GM23338 (cell line): ENCODE measurements around the gene B4GAT1. TPM values are rescaled to one million over a fixed set of nuclear protein-coding genes. Genes with fewer than 3 reads are reported as not detected.

Source experiments
- ATAC-seq: fragments of 200-7000 bp; cut with Tn5 transposase; 3 replicates; pipeline ENCODE4 v1.9.1; 2020
- DNase-seq: peaks from one replicate; pipeline ENCODE4 v3.0.0-alpha.2; 2015; ENCODE audit warnings: low spot score
- H2AFZ ChIP-seq: fragments of 200-600 bp; sonication (generic); 2 replicates; pipeline ENCODE4 v1.8.0; 2016; ENCODE audit warnings: antibody characterized with exemption, mild to moderate bottlenecking, moderate library complexity
- H3F3A ChIP-seq: fragments of 200-600 bp; sonication (generic); replicated peaks from 2 replicates; pipeline ENCODE4 v1.8.0; 2017; ENCODE audit warnings: antibody characterized with exemption, mixed run types, low read depth
- H3K27ac ChIP-seq: fragments of 200-600 bp; sonication (generic); 2 replicates; pipeline ENCODE4 v1.6.1; 2016; ENCODE audit warnings: low read depth
- H3K27me3 ChIP-seq: fragments of 200-600 bp; sonication (generic); 2 replicates; pipeline ENCODE4 v1.8.0; 2016; ENCODE audit warnings: mild to moderate bottlenecking, mixed run types, moderate library complexity; ENCODE audit not compliant: insufficient read depth
- H3K36me3 ChIP-seq: fragments of 200-600 bp; sonication (generic); 2 replicates; pipeline ENCODE4 v1.8.0; 2016; ENCODE audit warnings: mild to moderate bottlenecking; ENCODE audit not compliant: insufficient read depth
- H3K4me1 ChIP-seq: fragments of 200-600 bp; sonication (generic); 2 replicates; pipeline ENCODE4 v1.8.0; 2016; ENCODE audit warnings: mild to moderate bottlenecking, moderate library complexity; ENCODE audit not compliant: insufficient read depth
- H3K4me2 ChIP-seq: fragments of 200-600 bp; sonication (generic); 2 replicates; pipeline ENCODE4 v1.7.1; 2017; ENCODE audit warnings: mixed run types
- H3K4me3 ChIP-seq: fragments of 200-600 bp; sonication (generic); 2 replicates; pipeline ENCODE4 v1.6.1; 2016; ENCODE audit warnings: mixed run types
- H3K79me2 ChIP-seq: fragments of 200-600 bp; sonication (generic); replicated peaks from 2 replicates; pipeline ENCODE4 v1.8.0; 2017; ENCODE audit warnings: mild to moderate bottlenecking; ENCODE audit not compliant: insufficient read depth
- H3K9me2 ChIP-seq: fragments of 200-600 bp; sonication (generic); 2 replicates; pipeline ENCODE4 v1.8.0; 2017; ENCODE audit not compliant: insufficient read depth
- H4K20me1 ChIP-seq: fragments of 200-600 bp; sonication (generic); replicated peaks from 2 replicates; pipeline ENCODE4 v1.8.0; 2017; ENCODE audit warnings: mild to moderate bottlenecking; ENCODE audit not compliant: insufficient read depth
- H3K27ac Mint-ChIP-seq: 2 replicates; pipeline ENCODE4 v1.8.0; 2020; ENCODE audit warnings: inconsistent platforms, mild to moderate bottlenecking, moderate library complexity, mixed read lengths
- H3K27me3 Mint-ChIP-seq: 3 replicates; pipeline ENCODE4 v1.8.0; 2022; ENCODE audit warnings: low read depth, mild to moderate bottlenecking, moderate library complexity, mixed read lengths, inconsistent platforms; ENCODE audit not compliant: insufficient read depth, poor library complexity
- H3K36me3 Mint-ChIP-seq: 3 replicates; pipeline ENCODE4 v1.8.0; 2021; ENCODE audit warnings: low read depth, mild to moderate bottlenecking, inconsistent platforms, moderate library complexity, mixed read lengths
- H3K4me1 Mint-ChIP-seq: 3 replicates; pipeline ENCODE4 v1.8.0; 2020; ENCODE audit warnings: mild to moderate bottlenecking, inconsistent platforms, mixed read lengths
- H3K4me3 Mint-ChIP-seq: 3 replicates; pipeline ENCODE4 v1.8.0; 2021; ENCODE audit warnings: moderate library complexity, mild to moderate bottlenecking, inconsistent platforms, mixed read lengths
- H3K9me3 Mint-ChIP-seq: 3 replicates; pipeline ENCODE4 v1.8.0; 2020; ENCODE audit warnings: moderate library complexity, mild to moderate bottlenecking, inconsistent platforms, mixed read lengths
- POLR2AphosphoS5 ChIP-seq: IDR thresholded peaks from 2 replicates; pipeline ENCODE4 v1.6.1; 2016; ENCODE audit warnings: antibody characterized with exemption, low read depth
- REST ChIP-seq: IDR thresholded peaks from one replicate; pipeline ENCODE4 v1.6.1; 2018; ENCODE audit warnings: antibody characterized with exemption; ENCODE audit not compliant: unreplicated experiment
- ZNF331 ChIP-seq: fragments of 250-450 bp; sonication (Bioruptor Pico); IDR thresholded peaks from 2 replicates; pipeline ENCODE4 v1.5.0; 2020; ENCODE audit warnings: low read depth, mild to moderate bottlenecking, moderate library complexity
- polyA plus RNA-seq: library from polyadenylated mRNA; unstranded; fragments of >200 nt; fragmentation: Nextera tagmentation; extraction: Ambion mirVana; gene quantifications from 2 replicates; pipeline ENCODE4 v1.2.1, GENCODE V29; 2016
- small RNA-seq: library from RNA; depleted of rRNA; stranded (forward); fragments of <200 nt; gene quantifications from one replicate; pipeline ENCODE3, GENCODE V24; 2014; ENCODE audit warnings: low replicate concordance
- total RNA-seq: library from RNA; depleted of rRNA; stranded (reverse); fragments of >200 nt; shearing (Covaris generic); gene quantifications from 2 replicates; pipeline ENCODE4 v1.2.3, GENCODE V29; 2014; rRNA removed

The B4GAT1 gene
- total and polyA plus RNA-seq, 2 experiments from 2014 or later, result 23.5 to 41.9 TPM

GRCh38 chr11:66297610-66298009, 49.8 kb downstream of the B4GAT1 start:
- ATAC-seq, result peak; percentile 17; the same call in 1 of the 3 replicates

More at GRCh38 chr11:66297610-66298009, 49.8 kb downstream of the B4GAT1 start:
- no peak overlapping the region for H3K4me3 ChIP-seq
- TF ChIP-seq POLR2AphosphoS5, result no peak
- TF ChIP-seq REST, result no peak
- TF ChIP-seq ZNF331 (CRISPR knock-in tag), result no peak
- DNase-seq, result no peak
- Mint-ChIP-seq H3K36me3 (no peaks in the 10 kb centered on the region; the same call in 2 of the 3 replicates), H3K4me1 (peaks cover 14% of the 10 kb centered on the region), H3K9me3 (no peaks in the 10 kb centered on the region), H3K27me3 (peaks cover 8% of the 10 kb centered on the region), H3K4me3 (no peak overlapping the region; the same call in 2 of the 3 replicates), H3K27ac (no peak overlapping the region)
- no peak overlapping the region for H3K4me2 ChIP-seq
- H3K27me3 ChIP-seq, result peaks cover 5% of the 10 kb centered on the region; the same call in 1 of the 2 replicates
- no peaks in the 10 kb centered on the region for H3F3A ChIP-seq
- H3K4me1 ChIP-seq, result no peaks in the 10 kb centered on the region
- no peaks in the 10 kb centered on the region for H3K36me3 ChIP-seq
- H3K79me2 ChIP-seq, result no peaks in the 10 kb centered on the region
- H3K27ac ChIP-seq, result no peak overlapping the region
- H4K20me1 ChIP-seq, result no peaks in the 10 kb centered on the region
- H3K9me2 ChIP-seq, result no peaks in the 10 kb centered on the region
- H2AFZ ChIP-seq, result no peak overlapping the region

Small RNAs within 50 kb of the gene (small RNA-seq; reads per million reads assigned to genes)
- gene RF00017 (not detected), gene RNU1-84P (not detected)

Other genes starting within 250 kb of the B4GAT1 start
- gene KLC2, start 89.9 kb downstream of the B4GAT1 start, total RNA-seq, result 31.1 and 40.4 TPM in 2 replicates
- 17.8 and 18.3 TPM in 2 replicates for gene KLC2, start 89.9 kb downstream of the B4GAT1 start, polyA plus RNA-seq
- 92.7 and 99.6 TPM in 2 replicates for gene RAB1B, start 79.0 kb downstream of the B4GAT1 start, total RNA-seq
- 30.3 and 30.5 TPM in 2 replicates for gene RAB1B, start 79.0 kb downstream of the B4GAT1 start, polyA plus RNA-seq
- 9.2 and 10.8 TPM in 2 replicates for gene CNIH2, start 69.5 kb downstream of the B4GAT1 start, total RNA-seq
- gene CNIH2, start 69.5 kb downstream of the B4GAT1 start, polyA plus RNA-seq, result 4.3 and 7.9 TPM in 2 replicates
- gene YIF1A, start 58.5 kb downstream of the B4GAT1 start, total RNA-seq, result 75.0 and 87.0 TPM in 2 replicates
- gene YIF1A, start 58.5 kb downstream of the B4GAT1 start, polyA plus RNA-seq, result 71.5 and 75.6 TPM in 2 replicates
- gene TMEM151A, start 55.7 kb downstream of the B4GAT1 start, total RNA-seq, result 4.4 and 5.0 TPM in 2 replicates
- gene TMEM151A, start 55.7 kb downstream of the B4GAT1 start, polyA plus RNA-seq, result 1.0 and 1.2 TPM in 2 replicates
- 2.0 and 3.8 TPM in 2 replicates for gene CD248, start 30.6 kb downstream of the B4GAT1 start, total RNA-seq
- gene CD248, start 30.6 kb downstream of the B4GAT1 start, polyA plus RNA-seq, result 2.4 and 2.7 TPM in 2 replicates
- 3.7 and 8.2 TPM in 2 replicates for gene RIN1, start 11.2 kb downstream of the B4GAT1 start, total RNA-seq
- 1.9 and 2.5 TPM in 2 replicates for gene RIN1, start 11.2 kb downstream of the B4GAT1 start, polyA plus RNA-seq
- gene BRMS1, start 2.5 kb downstream of the B4GAT1 start, total RNA-seq, result 53.6 and 59.1 TPM in 2 replicates
- gene BRMS1, start 2.5 kb downstream of the B4GAT1 start, polyA plus RNA-seq, result 61.7 and 62.2 TPM in 2 replicates
- gene SLC29A2, start 24.1 kb upstream of the B4GAT1 start, total RNA-seq, result 26.3 and 31.1 TPM in 2 replicates
- 26.0 TPM in 2 replicates for gene SLC29A2, start 24.1 kb upstream of the B4GAT1 start, polyA plus RNA-seq
- gene NPAS4, start 73.4 kb upstream of the B4GAT1 start, total RNA-seq, result 0.35 and 0.97 TPM in 2 replicates
- gene NPAS4, start 73.4 kb upstream of the B4GAT1 start, polyA plus RNA-seq, result 0.66 and 0.71 TPM in 2 replicates
- gene MRPL11, start 91.2 kb upstream of the B4GAT1 start, total RNA-seq, result 139 and 234 TPM in 2 replicates
- gene MRPL11, start 91.2 kb upstream of the B4GAT1 start, polyA plus RNA-seq, result 236 and 237 TPM in 2 replicates
- 8.5 and 9.1 TPM in 2 replicates for gene PELI3, start 119.3 kb upstream of the B4GAT1 start, total RNA-seq
- 2.2 and 2.8 TPM in 2 replicates for gene PELI3, start 119.3 kb upstream of the B4GAT1 start, polyA plus RNA-seq
- 85.9 and 101 TPM in 2 replicates for gene DPP3, start 132.8 kb upstream of the B4GAT1 start, total RNA-seq
- gene DPP3, start 132.8 kb upstream of the B4GAT1 start, polyA plus RNA-seq, result 22.2 and 22.7 TPM in 2 replicates
- gene BBS1, start 163.0 kb upstream of the B4GAT1 start, total RNA-seq, result 27.8 and 41.3 TPM in 2 replicates
- 8.7 and 11.6 TPM in 2 replicates for gene BBS1, start 163.0 kb upstream of the B4GAT1 start, polyA plus RNA-seq
- gene ZDHHC24, start 198.4 kb upstream of the B4GAT1 start, total RNA-seq, result 10.0 and 13.1 TPM in 2 replicates
- 5.6 and 7.3 TPM in 2 replicates for gene ZDHHC24, start 198.4 kb upstream of the B4GAT1 start, polyA plus RNA-seq
- gene ACTN3, start 199.3 kb upstream of the B4GAT1 start, total RNA-seq, result 3.8 and 6.3 TPM in 2 replicates
- 6.0 and 7.3 TPM in 2 replicates for gene ACTN3, start 199.3 kb upstream of the B4GAT1 start, polyA plus RNA-seq
- gene CTSF, start 221.0 kb upstream of the B4GAT1 start, total RNA-seq, result 39.9 and 51.1 TPM in 2 replicates
- gene CTSF, start 221.0 kb upstream of the B4GAT1 start, polyA plus RNA-seq, result 20.4 and 21.6 TPM in 2 replicates
- 0.74 and 1.2 TPM in 2 replicates for gene CCDC87, start 245.4 kb upstream of the B4GAT1 start, total RNA-seq
- gene CCDC87, start 245.4 kb upstream of the B4GAT1 start, polyA plus RNA-seq, result 0.12 and 0.39 TPM in 2 replicates
- gene CCS, start 245.6 kb upstream of the B4GAT1 start, total RNA-seq, result 36.1 and 39.1 TPM in 2 replicates
- gene CCS, start 245.6 kb upstream of the B4GAT1 start, polyA plus RNA-seq, result 53.2 and 60.7 TPM in 2 replicates